NCI-H524 (cell line): Measurements from ENCODE around the gene FRMD8.

ENCODE experiments used
- DNase-seq, 2 experiments: peaks; one replicate each; lab custom pipeline; 2025; lab: John Stamatoyannopoulos, UW

Gene FRMD8

GRCh38 chr11:65392899-65393298 lies 6.5 kb downstream of the FRMD8 start:
- no peak for DNase-seq

DNA sequence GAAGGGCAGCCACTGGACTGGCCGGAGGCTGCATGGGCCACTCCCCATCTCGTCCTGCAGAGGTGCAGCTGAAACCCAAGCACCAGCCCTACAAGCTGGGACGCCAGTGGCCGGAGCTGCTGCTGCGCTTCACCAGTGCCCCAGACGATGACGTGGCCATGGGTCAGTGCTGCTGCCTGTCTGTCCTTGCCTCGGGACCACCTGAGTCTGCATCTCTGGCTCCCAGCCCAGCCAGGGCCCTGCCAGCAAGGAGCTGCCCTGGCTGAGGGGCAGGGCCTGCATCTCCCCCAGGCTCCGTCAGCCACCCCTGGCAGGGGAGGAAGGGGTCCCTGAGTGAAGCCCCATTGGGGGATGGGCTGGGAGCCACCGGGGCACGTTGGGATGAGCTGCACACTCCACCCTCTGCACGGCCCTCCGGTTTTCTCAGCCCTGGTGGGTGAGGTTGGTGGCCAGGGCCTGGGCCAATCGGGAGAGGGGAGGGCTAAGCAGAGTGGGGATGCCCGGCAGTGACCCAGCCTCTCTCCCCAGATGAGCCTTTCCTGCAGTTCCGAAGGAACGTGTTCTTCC lies 7.2 kb downstream of the FRMD8 start:
- DNase-seq: no peak

- DNase-seq: no peak
Measured at GRCh38 chr11:65394125-65394536, 7.7 kb downstream of the FRMD8 start.

DNA sequence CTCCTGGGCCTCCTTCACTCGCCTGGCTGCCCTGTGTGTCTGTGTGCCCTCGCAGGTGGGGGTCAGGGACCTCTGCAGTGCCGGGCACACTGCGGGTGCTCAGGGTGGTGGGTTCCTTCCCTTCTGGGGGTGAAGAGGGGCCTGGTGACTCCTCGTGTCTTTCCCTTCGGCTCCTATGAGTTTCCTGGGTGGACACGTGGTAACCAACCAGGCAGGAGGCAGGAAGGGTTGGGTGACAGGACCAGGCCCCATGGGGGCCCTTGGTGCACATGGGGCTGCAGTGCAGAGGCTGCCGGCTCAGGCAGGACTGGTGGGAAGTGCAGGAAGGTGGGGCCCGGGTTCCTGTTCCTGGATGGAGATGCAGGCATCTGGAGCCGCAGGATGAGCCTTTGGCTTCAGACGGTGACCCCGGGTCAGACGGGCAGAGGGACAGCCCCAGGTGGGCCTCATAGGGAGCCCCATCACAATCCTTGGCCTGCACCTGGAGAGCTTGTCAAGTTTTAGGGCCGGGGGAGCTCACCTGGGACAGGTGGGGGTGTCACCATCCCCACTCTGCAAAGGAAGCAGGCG lies 9.6 kb downstream of the FRMD8 start:
- no peak for DNase-seq

DNA sequence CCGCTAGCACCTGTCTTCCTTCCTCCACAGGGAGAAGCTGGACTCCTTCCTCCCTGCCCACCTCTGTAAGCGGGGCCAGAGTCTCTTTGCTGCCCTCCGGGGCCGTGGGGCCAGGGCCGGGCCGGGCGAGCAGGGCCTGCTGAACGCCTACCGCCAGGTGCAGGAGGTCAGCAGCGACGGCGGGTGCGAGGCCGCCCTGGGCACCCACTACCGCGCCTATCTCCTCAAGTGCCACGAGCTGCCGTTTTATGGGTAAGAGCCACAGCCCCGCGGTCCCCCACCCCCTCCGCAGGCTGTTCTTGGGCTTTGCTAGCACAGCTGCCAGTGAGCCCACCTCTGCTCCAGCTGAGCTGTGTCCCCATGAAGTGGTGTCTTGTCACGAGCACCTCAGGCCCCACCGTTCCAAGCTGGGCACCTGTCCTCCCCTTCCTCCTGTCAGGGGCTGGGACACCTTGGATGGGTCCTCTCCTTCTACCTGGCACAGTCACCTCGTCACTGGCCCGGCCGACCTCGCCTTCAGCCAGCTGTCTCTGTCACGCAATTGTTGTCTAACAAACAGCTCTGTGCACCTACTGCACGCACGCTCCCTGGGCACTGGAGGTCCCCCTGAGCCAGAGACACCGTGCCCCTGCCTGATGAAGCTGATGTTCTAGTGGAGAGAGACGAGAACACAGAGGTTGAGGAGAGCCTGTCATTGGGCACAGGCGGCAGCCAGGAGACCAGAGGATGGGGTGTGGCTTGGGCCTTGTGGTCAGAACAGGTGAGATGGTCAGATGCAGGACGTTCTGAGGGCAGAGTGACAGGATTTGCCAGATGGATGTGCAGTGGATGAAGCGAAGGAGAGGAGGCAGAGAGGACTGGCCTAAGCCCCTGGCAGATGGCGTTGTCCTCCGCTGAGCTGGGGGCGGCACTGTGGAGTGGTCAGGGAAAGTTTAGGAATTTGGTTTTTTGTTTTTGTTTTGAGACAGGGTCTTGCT lies 10.6 kb downstream of the FRMD8 start:
- peak; percentile 51 to 66 for DNase-seq

- DNase-seq: peak; percentile 73 to 76
Measured at GRCh38 chr11:65398362-65398910, 12.0 kb downstream of the FRMD8 start.

DNA sequence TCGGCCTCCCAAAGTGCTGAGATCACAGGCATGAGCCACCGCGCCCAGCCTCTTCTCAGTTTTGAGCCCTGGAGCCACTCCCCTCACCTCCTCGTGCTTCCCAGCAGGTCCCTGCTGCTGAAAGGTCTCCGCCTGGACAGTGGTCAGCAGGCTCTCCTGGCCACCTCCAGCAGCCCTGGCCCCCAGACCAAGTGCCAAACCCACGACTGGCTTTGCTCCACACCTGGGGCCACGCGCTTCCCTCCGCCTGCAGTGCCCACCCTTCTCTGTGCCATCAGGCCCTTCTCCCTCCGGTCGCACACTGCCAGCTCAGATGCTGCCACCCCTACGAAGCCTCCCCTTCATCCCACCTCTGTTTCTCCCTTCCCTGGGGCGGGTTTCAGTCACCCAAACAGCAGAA lies 12.8 kb downstream of the FRMD8 start:
- DNase-seq: no peak

GRCh38 chr11:65399845-65400244 lies 13.4 kb downstream of the FRMD8 start:
- DNase-seq: no peak

GRCh38 chr11:65400307-65401072 lies 14.1 kb downstream of the FRMD8 start:
- no peak for DNase-seq

GRCh38 chr11:65401073-65401802 lies 14.8 kb downstream of the FRMD8 start:
- no peak for DNase-seq

GRCh38 chr11:65401803-65402248 lies 15.4 kb downstream of the FRMD8 start:
- no peak for DNase-seq

GRCh38 chr11:65402790-65403189 lies 16.4 kb downstream of the FRMD8 start:
- no peak for DNase-seq

GRCh38 chr11:65403607-65404121 lies 17.2 kb downstream of the FRMD8 start:
- DNase-seq: no peak

DNA sequence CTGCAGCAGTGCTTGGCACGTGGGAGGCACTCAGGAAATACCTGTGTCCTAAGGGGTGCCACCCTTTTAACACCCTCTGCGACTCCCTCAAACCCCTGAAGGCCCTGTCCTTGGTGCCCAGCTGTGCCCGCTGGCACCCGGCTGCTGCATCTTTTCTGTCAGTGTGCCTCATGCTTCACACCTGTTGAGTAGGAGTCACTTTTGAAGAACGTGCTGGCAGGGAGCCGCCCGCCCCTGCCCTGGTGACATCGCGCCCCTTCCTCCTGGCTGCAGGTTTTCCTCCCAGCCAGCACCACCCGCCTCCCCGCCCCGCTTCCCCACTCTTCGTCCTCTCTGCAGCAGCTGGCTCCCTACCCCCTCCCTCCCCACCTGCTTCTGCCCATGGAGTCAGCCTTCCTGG lies 17.8 kb downstream of the FRMD8 start:
- DNase-seq: no peak

DNA sequence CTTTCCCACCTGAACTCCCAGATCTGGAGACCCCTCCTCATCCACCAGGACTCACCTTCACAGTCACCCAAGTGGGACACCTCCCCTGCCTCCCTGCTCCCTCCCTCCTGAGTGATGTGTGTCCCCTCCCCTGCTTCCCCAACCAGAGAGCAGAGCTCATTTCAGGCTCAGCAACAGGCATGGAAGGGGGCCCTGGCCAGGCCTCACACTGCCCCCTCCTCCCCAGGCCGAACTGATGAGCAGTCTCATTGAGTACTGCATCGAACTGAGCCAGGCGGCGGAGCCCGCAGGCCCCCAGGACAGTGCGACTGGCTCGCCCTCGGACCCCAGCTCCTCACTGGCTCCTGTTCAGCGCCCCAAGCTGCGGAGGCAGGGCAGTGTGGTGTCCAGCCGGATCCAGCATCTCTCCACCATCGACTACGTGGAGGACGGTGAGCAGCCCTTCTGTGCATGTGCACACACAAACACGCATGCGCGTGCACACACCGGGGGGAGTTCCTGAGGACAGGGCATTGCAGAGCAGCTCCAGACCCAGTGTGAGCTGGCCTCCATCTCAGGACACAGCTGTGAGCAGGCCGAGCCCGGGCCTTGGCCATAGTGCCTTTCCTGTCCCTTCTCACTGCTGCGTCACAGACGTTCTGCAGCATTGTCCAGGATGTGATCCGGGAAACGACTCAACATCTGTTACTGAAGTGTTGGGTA lies 18.4 kb downstream of the FRMD8 start:
- no peak for DNase-seq

GRCh38 chr11:65410936-65411680 lies 24.7 kb downstream of the FRMD8 start:
- no peak for DNase-seq

- DNase-seq: no peak
Measured at GRCh38 chr11:65411681-65412070, 25.2 kb downstream of the FRMD8 start.

GRCh38 chr11:65412271-65413076 lies 26.0 kb downstream of the FRMD8 start:
- no peak for DNase-seq
